Measurements from ENCODE around the gene ATP6V1G1.

ATP6V1G1 gene

DNA sequence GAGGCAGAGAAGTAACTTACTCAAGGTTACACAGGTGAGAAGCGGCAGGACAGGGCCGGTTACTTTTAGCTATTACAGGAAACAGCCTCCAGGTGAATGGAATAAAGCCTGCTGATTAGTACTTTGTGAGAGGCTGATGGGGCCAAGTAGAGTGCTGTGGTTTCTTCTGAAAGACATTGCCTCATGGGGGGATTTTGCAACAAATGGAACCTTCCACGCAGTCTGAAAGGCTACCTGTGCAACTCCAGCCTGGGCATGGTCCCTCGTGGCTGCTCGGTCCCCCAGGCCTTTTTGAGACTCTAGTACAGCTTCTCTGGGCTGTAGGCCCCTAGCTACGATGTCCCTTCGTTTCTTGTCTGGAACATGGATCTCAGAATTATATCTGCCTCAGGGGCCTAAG lies 25.5 kb downstream of the ATP6V1G1 start:
- DNase-seq = no peak

DNA sequence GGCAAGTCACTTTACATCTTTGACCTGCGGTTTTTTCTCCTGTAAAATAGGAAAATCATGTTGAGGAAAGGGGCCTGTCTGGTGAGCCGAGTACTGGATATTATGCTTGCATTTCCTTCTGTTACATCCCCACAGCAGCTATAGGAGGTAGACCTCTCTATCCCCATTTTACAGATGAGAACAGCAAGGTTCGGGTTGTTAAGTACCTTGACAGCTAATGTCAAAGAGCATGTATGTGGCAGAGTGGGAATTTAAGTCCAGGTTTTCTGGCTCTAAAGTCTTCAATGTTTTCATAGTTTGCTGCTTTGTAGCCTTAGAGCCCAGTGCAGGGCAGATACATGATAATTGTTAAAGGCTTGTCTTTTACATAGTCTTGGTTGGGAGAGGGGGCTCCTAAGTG lies 26.4 kb downstream of the ATP6V1G1 start:
- no peak for DNase-seq

DNA sequence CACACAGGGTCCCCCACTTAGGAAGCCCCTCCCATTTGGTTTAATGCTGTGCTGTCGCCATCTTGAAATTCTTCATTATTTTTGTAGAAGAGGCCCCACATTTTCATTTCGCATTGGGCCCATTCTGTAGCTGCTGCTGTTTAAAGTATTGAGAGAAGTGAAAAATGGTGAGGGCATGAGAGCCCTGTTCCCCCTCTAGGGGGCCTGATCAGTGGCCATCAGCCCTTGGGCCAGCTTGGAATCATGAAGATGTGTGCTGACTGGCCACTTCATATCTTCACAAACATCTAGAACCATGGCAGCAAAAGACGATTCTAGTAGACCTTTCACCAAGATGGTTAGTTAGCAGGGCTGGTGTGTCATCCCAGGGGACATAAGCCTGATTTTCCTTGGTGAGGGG lies 26.8 kb downstream of the ATP6V1G1 start:
- DNase-seq = no peak

DNA sequence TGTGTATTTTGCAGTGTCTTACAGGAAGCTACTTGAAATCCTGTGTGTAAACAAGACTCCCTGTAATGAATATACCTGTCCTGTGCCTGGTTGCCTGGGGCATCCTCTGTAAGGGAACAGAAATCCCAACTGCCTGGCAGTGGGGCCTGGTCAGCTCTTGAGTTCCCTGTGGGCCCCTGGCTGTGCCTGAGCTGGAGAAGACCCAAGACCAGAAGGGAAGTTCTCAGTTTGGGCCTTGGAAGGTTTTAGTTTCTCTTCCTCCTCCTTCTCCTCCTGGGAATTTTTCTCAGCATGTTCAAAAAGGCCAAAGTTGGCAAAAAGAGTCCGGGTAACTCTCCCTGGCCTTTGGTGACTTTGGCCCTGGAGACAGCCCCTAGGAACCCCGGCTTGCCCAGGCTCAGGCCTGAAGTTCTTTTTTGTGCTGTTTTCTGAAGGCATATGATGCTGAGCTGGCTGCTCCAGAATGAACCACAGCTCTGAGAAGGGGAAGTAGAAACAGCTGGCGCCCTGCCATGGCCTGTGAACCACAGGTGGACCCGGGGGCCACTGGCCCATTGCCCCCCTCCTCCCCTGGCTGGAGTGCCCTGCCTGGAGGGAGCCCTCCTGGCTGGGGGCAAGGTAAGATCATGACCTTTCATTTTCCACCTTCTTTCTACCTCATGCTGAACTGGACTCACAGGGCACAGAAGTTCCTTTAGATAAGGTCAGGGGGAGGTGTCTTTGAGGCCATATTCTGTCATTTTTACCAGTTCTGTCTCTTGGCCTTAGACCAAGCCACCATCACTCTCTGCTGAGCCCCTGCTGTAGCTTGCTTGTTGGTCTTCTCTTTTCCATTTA lies 29.3 kb downstream of the ATP6V1G1 start:
- DNase-seq = peak; percentile 70

DNA sequence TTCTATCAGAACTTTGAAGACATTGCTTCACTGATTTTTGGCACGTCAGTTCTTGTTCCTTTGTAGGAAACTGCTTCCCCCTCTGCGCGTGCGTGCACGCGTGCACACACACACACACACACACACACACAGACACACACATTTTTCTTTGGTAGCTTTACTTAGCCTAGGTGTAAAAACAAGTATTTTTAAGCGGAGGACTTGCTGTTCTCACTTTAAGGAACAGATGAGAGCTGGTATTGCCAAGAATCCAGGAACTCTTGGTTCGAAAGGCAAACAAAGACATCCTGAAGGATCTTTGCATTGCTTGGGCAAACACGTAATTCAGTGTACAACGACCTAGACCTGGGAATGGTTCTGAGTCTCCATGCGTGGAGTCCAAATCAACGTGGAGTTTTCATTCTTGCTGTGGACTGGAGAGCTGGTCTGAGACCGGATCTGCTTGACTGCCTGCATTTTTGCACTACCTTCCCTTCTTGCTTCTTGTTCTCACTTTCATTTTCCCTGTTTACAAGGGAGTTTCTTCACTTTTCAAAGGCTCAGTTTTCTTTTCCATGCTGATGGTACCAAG lies 31.7 kb downstream of the ATP6V1G1 start:
- no peak for DNase-seq

DNA sequence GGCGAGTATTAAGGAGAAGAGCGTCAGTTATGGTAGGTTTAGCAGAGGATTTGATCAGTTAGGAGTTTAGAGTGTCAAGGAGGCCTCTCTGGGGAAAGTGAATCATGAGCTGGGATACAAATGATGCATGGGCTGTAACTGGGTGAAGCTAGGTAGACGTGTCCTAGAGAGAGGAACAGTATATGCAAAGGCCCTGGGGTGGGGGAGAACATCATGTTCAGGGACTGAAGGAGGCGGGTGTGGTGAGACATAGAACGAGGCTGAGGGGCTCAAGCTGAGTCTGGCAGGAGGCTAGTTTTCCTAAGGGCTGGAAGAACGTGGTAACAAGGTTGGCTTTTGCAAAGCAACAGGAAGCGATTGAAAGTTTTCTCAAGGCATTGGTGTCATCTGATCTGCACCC lies 34.0 kb downstream of the ATP6V1G1 start:
- DNase-seq = no peak

DNA sequence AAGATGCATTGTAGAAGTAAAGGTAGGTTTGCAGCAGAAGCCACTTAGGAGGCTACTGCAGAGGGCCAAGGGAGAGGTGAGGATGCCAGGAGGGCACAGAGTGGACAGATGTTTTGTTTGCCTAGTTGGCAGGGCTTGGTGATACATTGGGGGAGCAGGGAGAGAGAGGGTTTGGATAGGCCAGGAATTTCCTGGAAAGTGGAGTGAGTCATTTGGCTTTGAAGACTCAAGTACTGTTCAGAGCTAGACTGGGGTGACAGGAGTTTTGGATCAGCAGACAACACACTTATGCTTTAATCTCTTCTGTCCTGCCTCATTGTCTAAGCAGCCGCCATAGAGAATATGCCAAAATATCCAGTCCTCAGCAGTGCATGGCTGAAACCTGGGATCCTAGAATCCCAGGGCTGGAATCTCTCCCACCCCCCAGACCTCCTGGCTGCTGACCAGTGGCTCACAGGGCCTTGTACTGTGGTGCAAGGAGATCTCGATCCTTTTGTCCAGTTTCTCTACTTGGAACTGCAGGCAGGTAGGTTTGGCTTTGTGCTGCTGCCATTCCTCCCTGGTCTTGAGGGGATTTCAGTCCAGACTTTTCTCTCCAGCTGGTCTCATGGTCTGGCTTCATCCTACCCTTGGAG lies 34.5 kb downstream of the ATP6V1G1 start:
- DNase-seq = no peak

DNA sequence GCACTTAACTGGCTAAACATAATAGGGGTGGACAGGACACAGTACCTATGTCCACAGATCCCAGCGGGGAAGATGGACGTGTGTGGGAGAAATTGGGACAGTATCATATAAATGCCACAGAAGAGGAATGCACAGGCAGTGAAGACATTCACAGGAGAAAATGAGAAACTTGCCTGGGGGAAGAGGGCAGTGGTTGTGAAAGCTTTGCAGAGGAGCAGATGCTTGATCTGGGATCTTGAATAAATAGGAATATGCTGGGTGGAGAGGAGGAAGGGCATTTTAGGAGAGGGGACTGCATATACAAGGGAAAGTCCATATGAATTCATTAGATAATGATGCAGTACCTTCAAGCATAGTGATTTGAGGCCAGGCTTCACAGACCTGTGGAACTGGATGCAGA lies 37.1 kb downstream of the ATP6V1G1 start:
- DNase-seq = no peak

DNA sequence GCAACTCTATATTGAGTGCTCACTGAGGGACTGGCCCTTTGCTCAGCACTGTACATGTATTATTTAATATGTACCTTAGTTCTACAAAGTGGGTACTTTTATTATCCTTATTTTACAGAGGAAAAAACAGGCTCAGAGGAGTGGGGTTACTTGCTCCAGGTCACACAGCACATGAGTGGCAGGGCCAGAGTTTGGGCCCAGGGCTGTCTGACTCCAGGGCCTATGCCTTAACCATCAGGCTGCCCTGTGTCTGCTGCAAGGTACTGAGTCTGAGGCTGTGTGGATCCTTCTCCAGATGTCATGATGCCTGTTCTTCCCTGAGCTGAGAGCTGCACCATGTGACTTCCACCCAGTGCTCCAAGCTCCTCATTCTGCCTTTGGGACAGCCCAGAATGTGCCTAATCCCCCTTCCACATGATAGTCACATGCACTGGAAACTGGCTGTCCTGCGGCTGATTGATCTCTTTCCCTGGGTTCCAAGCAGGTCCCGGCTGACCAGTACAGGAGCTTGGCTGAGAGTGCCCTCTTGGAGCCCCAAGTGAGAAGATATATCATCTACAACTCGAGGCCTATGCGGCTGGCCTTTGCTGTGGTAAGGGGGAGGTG lies 38.9 kb downstream of the ATP6V1G1 start:
- DNase-seq = no peak

DNA sequence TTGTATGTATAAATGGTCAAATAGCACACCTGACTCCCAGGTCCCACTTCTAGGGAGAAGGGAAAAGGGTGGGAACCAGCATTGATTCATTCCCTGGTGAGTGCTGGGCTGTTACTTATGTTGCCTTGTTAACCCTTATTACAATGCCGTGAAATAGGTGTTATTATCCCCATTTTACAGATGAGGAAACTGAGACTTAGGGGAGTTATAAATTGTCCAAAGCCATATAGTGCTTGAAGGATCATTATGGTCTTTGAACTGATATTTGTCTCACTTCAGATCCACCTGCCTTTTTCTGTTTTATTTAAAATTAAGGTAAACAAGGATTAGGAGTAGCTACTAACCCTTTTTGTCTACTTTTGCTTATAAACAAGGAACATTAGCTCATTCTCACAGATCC lies 40.0 kb downstream of the ATP6V1G1 start:
- DNase-seq = no peak

DNA sequence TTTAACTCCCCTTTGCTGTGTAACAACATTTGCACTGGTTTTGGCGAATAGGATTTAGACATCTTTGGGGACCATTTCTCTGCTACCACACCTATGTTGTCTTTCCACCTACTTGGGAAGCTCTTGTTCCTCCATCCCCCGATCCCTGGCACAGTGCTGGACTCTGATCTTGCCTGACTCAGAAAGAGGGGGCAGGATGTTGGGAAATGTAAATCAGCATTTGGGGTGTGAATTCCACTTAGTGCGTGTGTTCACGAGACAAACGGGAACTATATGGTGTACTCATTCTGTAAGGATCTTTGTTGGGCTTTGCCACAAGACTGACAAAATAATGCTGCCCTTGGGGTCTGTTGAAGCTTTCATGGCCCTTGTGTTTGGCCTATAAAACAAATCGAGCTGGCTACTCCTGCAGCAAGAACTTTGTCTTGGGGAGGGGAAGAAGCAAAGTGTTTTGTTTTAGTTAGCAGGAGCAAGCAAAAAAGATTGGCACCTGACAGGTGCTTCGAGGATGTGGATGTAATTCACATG lies 42.1 kb downstream of the ATP6V1G1 start:
- DNase-seq = no peak

DNA sequence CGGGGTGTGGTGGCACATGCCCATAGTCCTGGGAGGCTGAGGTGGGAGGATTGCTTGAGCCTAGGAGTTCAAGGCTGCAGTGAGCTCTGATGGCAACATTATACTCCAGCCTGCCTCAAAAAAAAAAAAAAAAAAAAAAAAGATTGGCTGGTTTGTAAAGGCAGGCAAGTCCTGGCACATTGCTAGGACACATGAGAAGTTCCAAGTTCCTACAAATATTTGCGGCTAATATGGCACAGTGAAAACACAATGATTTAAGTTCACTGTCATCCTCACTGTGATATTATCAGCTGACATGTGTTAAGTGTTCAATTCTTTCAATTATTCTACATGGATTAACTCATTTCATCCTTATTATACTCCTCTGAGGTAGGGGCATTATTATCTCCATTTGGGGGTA lies 43.6 kb downstream of the ATP6V1G1 start:
- no peak for DNase-seq

DNA sequence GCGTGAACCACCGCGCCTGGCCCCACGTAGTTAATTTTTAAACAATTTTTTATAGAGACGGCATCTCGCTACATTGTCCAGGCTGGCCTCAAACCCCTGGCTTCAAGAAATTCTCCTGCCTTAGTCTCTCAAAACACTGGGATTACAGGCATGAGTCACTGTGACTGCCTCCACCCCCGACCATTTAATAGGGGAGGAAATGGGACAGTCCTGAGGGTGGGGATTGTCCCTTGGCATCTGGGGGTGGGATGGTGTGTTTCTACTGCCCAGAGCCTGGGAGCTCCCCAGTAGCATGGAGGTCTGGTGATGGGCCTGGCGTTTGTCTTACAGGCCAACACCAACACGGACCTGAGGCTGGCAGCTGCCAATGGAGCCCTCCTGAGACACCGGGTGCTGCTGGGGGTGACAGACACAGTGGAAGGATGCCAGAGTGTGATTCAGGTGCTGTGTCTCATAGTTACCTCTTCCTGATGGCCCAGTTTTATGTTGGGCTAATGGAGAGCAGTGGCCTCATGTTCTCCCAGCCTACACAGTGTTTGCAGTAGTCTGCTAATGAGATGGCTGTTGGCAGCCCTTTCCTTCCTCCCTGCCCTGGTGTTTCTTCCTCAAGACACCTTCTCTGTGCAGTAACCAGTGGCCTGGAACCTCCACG lies 46.0 kb downstream of the ATP6V1G1 start:
- no peak for DNase-seq

DNA sequence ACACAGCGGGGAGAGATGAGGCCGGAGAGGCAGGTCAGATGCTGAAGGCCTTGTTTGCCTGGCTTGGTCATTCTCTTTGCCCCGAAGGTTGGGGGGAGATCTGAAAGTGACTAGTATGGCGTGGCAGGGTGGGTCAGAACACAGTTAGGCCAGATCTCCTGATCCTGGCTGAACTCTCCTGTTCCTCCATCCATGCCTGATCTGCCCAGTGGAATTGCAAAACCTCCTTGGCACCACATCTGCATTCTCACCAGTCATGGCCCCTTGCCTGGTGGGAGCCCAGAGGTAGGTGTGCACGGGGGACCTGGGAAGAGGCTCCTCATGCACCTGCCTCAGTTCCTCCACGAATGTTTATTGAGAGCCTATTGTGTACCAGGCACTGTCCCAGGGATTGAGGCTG lies 46.8 kb downstream of the ATP6V1G1 start:
- no peak for DNase-seq

DNA sequence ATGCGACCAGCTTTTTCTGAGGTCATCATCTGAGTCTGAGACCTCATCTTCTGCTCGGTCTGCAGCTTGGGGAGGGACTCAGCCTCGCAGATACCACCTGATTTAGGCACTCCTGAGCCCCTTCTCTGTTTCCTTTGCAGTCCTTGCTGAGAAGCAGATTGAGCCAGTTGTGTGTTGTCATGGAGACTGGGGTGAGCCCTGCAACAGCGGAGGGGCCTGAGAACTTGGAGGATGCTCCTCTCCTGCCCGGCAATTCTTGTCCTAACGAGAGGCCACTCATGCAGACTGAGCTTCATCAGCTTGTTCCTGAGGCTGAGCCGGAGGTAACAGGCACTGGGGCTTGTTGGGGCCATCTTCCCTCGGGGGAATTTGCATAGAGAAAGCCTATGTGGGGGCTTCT lies 50.8 kb downstream of the ATP6V1G1 start:
- DNase-seq = no peak

DNA sequence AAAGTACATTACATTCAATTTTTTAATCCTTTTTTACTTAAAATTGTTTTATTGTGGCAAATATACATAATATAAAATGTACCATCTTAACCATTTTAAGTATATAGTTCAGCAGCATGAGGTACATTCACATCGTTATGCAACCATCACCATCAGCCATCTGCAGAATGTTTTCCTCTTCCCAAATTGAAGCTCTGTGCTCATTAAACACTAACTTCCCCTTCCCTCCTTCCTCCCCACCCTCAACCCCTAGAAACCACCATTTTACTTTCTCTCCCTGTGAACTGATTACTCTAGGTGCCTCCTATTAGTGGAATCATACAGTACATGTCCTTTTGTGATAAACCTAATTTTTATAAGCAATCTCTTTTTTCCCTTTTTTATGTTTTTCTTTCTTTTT lies 54.4 kb downstream of the ATP6V1G1 start:
- DNase-seq = no peak

DNA sequence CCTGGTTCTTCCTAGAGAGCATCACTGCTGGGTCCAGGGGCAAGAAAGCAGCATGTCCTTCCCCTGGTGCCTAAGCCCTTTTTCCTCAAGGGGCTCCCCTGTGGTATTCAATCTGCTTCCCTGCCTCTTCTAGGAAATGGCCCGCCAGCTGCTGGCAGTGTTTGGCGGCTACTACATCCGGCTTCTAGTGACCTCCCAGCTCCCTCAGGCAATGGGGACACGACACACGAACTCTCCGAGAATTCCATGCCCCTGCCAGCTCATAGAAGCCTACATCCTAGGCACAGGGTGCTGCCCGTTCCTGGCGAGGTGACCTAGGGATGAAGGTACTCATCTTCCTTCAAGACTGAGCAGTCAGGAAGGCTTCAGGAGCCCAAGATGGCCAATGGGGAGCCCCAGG lies 55.4 kb downstream of the ATP6V1G1 start:
- no peak for DNase-seq

DNA sequence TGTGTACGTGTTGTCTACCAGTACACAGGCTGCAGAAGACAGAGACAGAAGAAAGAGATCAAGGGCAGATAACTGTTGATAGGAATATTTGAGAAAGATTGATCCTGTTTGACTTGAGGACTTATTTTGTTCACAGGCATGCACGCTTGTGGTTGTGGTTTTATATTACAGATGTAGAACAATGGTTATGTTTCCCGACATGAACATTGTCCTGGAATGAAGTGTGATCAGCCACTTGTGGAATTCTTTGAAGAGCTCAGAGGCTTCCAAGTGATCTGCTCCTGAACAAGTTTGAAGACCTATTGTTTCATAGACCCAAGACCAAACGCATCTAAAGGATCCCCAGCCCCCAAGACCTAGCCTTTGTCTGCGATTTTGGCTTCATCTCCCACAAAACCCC lies 56.3 kb downstream of the ATP6V1G1 start:
- DNase-seq = no peak
